Type B pancreatic cell (in vitro differentiated cells): ENCODE measurements around the gene RAD51B. TPM values are rescaled to one million over a fixed set of nuclear protein-coding genes. Genes with fewer than 3 reads are reported as not detected.

Source experiments
- DNase-seq: peaks from one replicate; pipeline ENCODE4 v3.0.0; 2021; ENCODE audit warnings: mixed read lengths; ENCODE audit not compliant: unreplicated experiment; ENCODE audit errors: extremely low spot score
- H3K27ac Mint-ChIP-seq: 2 replicates; pipeline ENCODE4 v1.8.0; 2021; ENCODE audit warnings: mild to moderate bottlenecking, mixed read lengths
- H3K27me3 Mint-ChIP-seq: 2 replicates; pipeline ENCODE4 v1.8.0; 2021; ENCODE audit warnings: mixed read lengths
- H3K36me3 Mint-ChIP-seq: 2 replicates; pipeline ENCODE4 v1.8.0; 2021; ENCODE audit warnings: mixed read lengths
- H3K4me1 Mint-ChIP-seq: one replicate; pipeline ENCODE4 v1.8.0; 2021; ENCODE audit warnings: mixed read lengths; ENCODE audit not compliant: unreplicated experiment
- H3K4me3 Mint-ChIP-seq: 2 replicates; pipeline ENCODE4 v1.8.0; 2021; ENCODE audit warnings: mild to moderate bottlenecking, mixed read lengths
- H3K9me3 Mint-ChIP-seq: 2 replicates; pipeline ENCODE4 v1.8.0; 2021; ENCODE audit warnings: mixed read lengths
- CTCF ChIP-seq: fragments of 200-600 bp; sonication (generic); conservative IDR thresholded peaks from 2 replicates; pipeline ENCODE4 v1.5.0; 2021; ENCODE audit warnings: antibody characterized with exemption, mild to moderate bottlenecking
- total RNA-seq: library from RNA; stranded (reverse); gene quantifications from 2 replicates; pipeline ENCODE4 v1.2.1, GENCODE V29; 2021; ENCODE audit warnings: low replicate concordance

Gene RAD51B
- total RNA-seq, 1 donor from 2014 or later, result 27.3 TPM

DNA sequence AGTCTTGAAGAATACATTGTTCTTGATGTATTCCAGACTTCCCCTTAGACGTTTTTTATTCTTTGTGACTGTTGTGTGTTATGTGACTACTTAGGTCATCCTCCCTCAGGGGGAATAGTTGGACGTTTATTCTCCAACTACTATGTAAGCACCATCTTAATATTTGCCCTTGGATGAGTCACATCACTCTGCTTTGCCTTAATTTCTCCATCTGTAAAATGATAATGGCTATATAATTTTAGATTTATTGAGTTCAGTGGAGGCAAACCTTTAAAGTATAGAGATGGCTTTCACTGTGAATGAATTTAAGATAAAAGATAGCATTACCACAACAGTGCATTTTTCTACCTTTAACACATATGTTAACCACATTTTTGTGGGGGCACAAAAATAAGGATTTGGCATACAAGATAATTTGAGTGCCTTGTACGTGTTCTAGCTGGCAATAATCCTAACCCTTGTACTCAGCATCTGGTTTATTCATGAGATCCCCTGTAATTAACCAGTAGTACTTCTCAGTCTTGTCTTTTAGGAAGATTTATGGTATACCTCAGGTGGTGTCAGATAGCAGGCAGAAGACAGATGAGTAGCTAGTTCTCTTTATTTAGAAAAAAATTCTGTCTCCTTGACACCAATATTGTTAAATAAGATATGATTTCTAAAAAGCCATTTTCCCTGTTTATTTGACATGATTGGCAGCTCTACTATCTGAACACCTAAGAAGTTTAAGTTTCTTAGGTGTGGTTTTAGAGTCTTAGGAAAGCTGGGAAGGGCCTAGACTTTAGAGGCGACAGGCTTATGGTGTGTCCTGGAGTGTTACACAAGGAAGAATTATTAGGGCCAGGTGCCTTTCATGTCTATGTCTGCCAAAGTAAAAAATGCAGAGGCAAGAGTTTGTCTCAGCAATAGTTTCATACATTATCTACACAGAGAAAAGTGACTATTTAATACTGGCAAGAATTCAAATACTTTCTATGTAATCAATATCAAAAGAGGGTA, 152.3 kb downstream of the RAD51B start:
- peak overlapping the region; percentile 90 for H3K27ac Mint-ChIP-seq
- no peaks in the 10 kb centered on the region for H3K27me3 Mint-ChIP-seq
- DNase-seq, result no peak

GRCh38 chr14:67973436-67973835, 153.9 kb downstream of the RAD51B start:
- Mint-ChIP-seq H3K4me3 (no peak overlapping the region), H3K27me3 (no peaks in the 10 kb centered on the region), H3K27ac (peak overlapping the region; percentile 90), H3K36me3 (peaks cover 13% of the 10 kb centered on the region), H3K4me1 (peaks cover 47% of the 10 kb centered on the region), H3K9me3 (peaks cover 4% of the 10 kb centered on the region)
- no peak for TF ChIP-seq CTCF
- DNase-seq, result no peak

More for the DNA sequence above, 152.3 kb downstream of the RAD51B start:
- TF ChIP-seq CTCF, result no peak
- peaks cover 18% of the 10 kb centered on the region for H3K36me3 Mint-ChIP-seq
- H3K4me3 Mint-ChIP-seq, result peak overlapping the region; percentile 37
- peaks cover 38% of the 10 kb centered on the region for H3K4me1 Mint-ChIP-seq
- H3K9me3 Mint-ChIP-seq, result peaks cover 5% of the 10 kb centered on the region

GRCh38 chr14:67975470-67975869, 155.9 kb downstream of the RAD51B start:
- Mint-ChIP-seq H3K9me3 (no peaks in the 10 kb centered on the region), H3K4me1 (peaks cover 56% of the 10 kb centered on the region)

GRCh38 chr14:67977434-67978034, 158.0 kb downstream of the RAD51B start:
- TF ChIP-seq CTCF, result no peak
- DNase-seq, result no peak
- Mint-ChIP-seq H3K4me1 (peaks cover 48% of the 10 kb centered on the region), H3K27me3 (no peaks in the 10 kb centered on the region), H3K36me3 (peaks cover 8% of the 10 kb centered on the region), H3K9me3 (no peaks in the 10 kb centered on the region), H3K27ac (peak overlapping the region; percentile 54), H3K4me3 (peak overlapping the region; percentile 37)

More at GRCh38 chr14:67975470-67975869, 155.9 kb downstream of the RAD51B start:
- H3K36me3 Mint-ChIP-seq, result peaks cover 8% of the 10 kb centered on the region
- DNase-seq, result no peak
- H3K4me3 Mint-ChIP-seq, result no peak overlapping the region
- H3K27me3 Mint-ChIP-seq, result no peaks in the 10 kb centered on the region
- H3K27ac Mint-ChIP-seq, result no peak overlapping the region
- TF ChIP-seq CTCF, result no peak

DNA sequence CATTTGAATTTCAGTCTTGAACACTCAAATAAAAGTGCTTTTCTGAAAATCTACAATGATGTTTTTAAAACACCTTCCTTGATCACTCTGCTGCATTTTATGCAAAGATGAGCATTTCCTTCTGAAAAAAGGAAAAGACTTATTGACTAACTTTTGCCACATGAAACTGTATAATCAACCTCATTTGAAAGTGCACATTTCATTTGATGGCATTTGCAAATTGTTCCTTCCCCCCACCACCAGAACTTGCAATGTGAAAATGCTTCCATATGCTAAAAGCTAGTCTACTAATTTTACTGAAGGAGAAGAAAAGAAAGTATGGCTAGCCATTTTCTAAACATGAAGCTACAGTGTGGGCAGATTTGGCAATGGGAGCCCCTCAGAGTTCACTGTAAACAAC, 159.2 kb downstream of the RAD51B start:
- peak overlapping the region; percentile 39 for H3K27ac Mint-ChIP-seq
- peaks cover 37% of the 10 kb centered on the region for H3K4me1 Mint-ChIP-seq
- no peaks in the 10 kb centered on the region for H3K27me3 Mint-ChIP-seq
- no peak for DNase-seq
- no peak overlapping the region for H3K4me3 Mint-ChIP-seq
- no peak for TF ChIP-seq CTCF
- H3K9me3 Mint-ChIP-seq, result no peaks in the 10 kb centered on the region
- peaks cover 8% of the 10 kb centered on the region for H3K36me3 Mint-ChIP-seq
